ENCODE data around the gene GABARAPL2.
A peak's percentile ranks its signal among the peaks of the same experiment; 100 is the strongest.

Gene GABARAPL2

GRCh38 chr16:75559564-75560372 is 6.4 kb upstream of the GABARAPL2 start:
- Histone ChIP-seq H2BK15ac (ENCODE audit: low read depth, poor library complexity, severe bottlenecking) (no peak overlapping the region), H2BK120ac (ENCODE audit: low read depth, low read length) (no peak overlapping the region), H3K79me1 (replicated peaks; ENCODE audit: low read length, poor library complexity, severe bottlenecking) (no peaks in the 10 kb centered on the region), H3K23ac (ENCODE audit: low read length in 2 of 2) (no peak overlapping the region), H3K14ac (ENCODE audit: low read length in 2 of 2) (no peak overlapping the region), H2BK5ac (ENCODE audit: low read depth, low read length, poor library complexity, severe bottlenecking) (no peak overlapping the region), H3K4me1 (ENCODE audit: control insufficient read depth, insufficient read depth, low read depth, low read length) (peaks cover 7% of the 10 kb centered on the region), H3K9me3 (ENCODE audit: control insufficient read depth, low read length) (no peaks in the 10 kb centered on the region), H3K9ac (ENCODE audit: low read length) (peak overlapping the region; percentile 59), H2BK12ac (ENCODE audit: low read length in 2 of 2) (no peak overlapping the region), H4K8ac (ENCODE audit: low read length) (no peak overlapping the region), H3K4me2 (ENCODE audit: low read length, poor library complexity, severe bottlenecking) (no peak overlapping the region), H3K18ac (ENCODE audit: low read depth in 1 of 2, low read length in 2 of 2) (peak overlapping the region in 1 of 2 experiments; percentile 62), H3K36me3 (ENCODE audit: control insufficient read depth in 1 of 2, insufficient read depth in 2 of 2, low read depth in 1 of 2, low read length in 2 of 2) (no peaks in the 10 kb centered on the region), H3K27ac (ENCODE audit: low read length, poor library complexity, severe bottlenecking) (no peak overlapping the region), H2AFZ (ENCODE audit: low read depth, low read length) (no peak overlapping the region), H4K91ac (ENCODE audit: low read length) (no peak overlapping the region), H3K4me3 (ENCODE audit: insufficient read depth in 1 of 2, low read depth in 1 of 2, low read length in 2 of 2) (peak overlapping the region in 1 of 2 experiments; percentile 53), H3K4ac (ENCODE audit: low read depth in 1 of 2, low read length in 2 of 2) (peak overlapping the region in 1 of 2 experiments; percentile 28), H3K27me3 (ENCODE audit: control insufficient read depth in 1 of 2, insufficient read depth in 1 of 2, low read length in 2 of 2) (peaks cover 0 to 20% of the 10 kb centered on the region in 2 experiments), H2AK5ac (ENCODE audit: low read length, severe bottlenecking) (no peak overlapping the region)
- DNase-seq, result peak; percentile 76
- WGBS, result 52% methylated on average over 9 of the region's 10 CpGs

GRCh38 chr16:75565640-75566039 is 539 bp upstream of the GABARAPL2 start:
- H3K4me3 ChIP-seq (ENCODE audit: insufficient read depth in 1 of 2, low read depth in 1 of 2, low read length in 2 of 2), result peak overlapping the region; percentile 89 to 99
- H3K4me2 ChIP-seq (ENCODE audit: low read length, poor library complexity, severe bottlenecking), result peak overlapping the region; percentile 97
- H4K91ac ChIP-seq (ENCODE audit: low read length), result no peak overlapping the region
- no peak overlapping the region for H2BK15ac ChIP-seq (ENCODE audit: low read depth, poor library complexity, severe bottlenecking)
- H3K79me1 ChIP-seq (replicated peaks; ENCODE audit: low read length, poor library complexity, severe bottlenecking), result peaks cover 30% of the 10 kb centered on the region
- peak overlapping the region; percentile 98 for H2AFZ ChIP-seq (ENCODE audit: low read depth, low read length)
- no peak overlapping the region for H2AK5ac ChIP-seq (ENCODE audit: low read length, severe bottlenecking)
- no peaks in the 10 kb centered on the region for H3K9me3 ChIP-seq (ENCODE audit: control insufficient read depth, low read length)
- no peak overlapping the region for H3K23ac ChIP-seq (ENCODE audit: low read length in 2 of 2)
- WGBS, result 16% methylated on average over 12 of the region's 15 CpGs
- H3K4ac ChIP-seq (ENCODE audit: low read depth in 1 of 2, low read length in 2 of 2), result peak overlapping the region in 1 of 2 experiments; percentile 30
- H2BK12ac ChIP-seq (ENCODE audit: low read length in 2 of 2), result peak overlapping the region; percentile 6 to 87
- H3K14ac ChIP-seq (ENCODE audit: low read length in 2 of 2), result peak overlapping the region in 1 of 2 experiments; percentile 9
- H4K8ac ChIP-seq (ENCODE audit: low read length), result peak overlapping the region; percentile 16
- H3K18ac ChIP-seq (ENCODE audit: low read depth in 1 of 2, low read length in 2 of 2), result peak overlapping the region; percentile 34 to 96
- DNase-seq, result no peak
- H3K27me3 ChIP-seq (ENCODE audit: control insufficient read depth in 1 of 2, insufficient read depth in 1 of 2, low read length in 2 of 2), result peaks cover 0 to 11% of the 10 kb centered on the region in 2 experiments
- H3K27ac ChIP-seq (ENCODE audit: low read length, poor library complexity, severe bottlenecking), result no peak overlapping the region
- peaks cover 6% of the 10 kb centered on the region for H3K4me1 ChIP-seq (ENCODE audit: control insufficient read depth, insufficient read depth, low read depth, low read length)
- H2BK120ac ChIP-seq (ENCODE audit: low read depth, low read length), result no peak overlapping the region
- peaks cover 17 to 32% of the 10 kb centered on the region in 2 experiments for H3K36me3 ChIP-seq (ENCODE audit: control insufficient read depth in 1 of 2, insufficient read depth in 2 of 2, low read depth in 1 of 2, low read length in 2 of 2)
- H3K9ac ChIP-seq (ENCODE audit: low read length), result peak overlapping the region; percentile 91
- H2BK5ac ChIP-seq (ENCODE audit: low read depth, low read length, poor library complexity, severe bottlenecking), result no peak overlapping the region

GRCh38 chr16:75566758-75567255 is 628 bp downstream of the GABARAPL2 start:
- peak overlapping the region in 1 of 2 experiments; percentile 82 for H3K14ac ChIP-seq (ENCODE audit: low read length in 2 of 2)
- peak; percentile 20 for DNase-seq
- peaks cover 24 to 44% of the 10 kb centered on the region in 2 experiments for H3K36me3 ChIP-seq (ENCODE audit: control insufficient read depth in 1 of 2, insufficient read depth in 2 of 2, low read depth in 1 of 2, low read length in 2 of 2)
- peak overlapping the region; percentile 40 to 89 for H3K4ac ChIP-seq (ENCODE audit: low read depth in 1 of 2, low read length in 2 of 2)
- H3K18ac ChIP-seq (ENCODE audit: low read depth in 1 of 2, low read length in 2 of 2), result peak overlapping the region; percentile 97 to 98
- H2AFZ ChIP-seq (ENCODE audit: low read depth, low read length), result peak overlapping the region; percentile 83
- H3K9me3 ChIP-seq (ENCODE audit: control insufficient read depth, low read length), result no peaks in the 10 kb centered on the region
- no peak overlapping the region for H2BK15ac ChIP-seq (ENCODE audit: low read depth, poor library complexity, severe bottlenecking)
- H2AK5ac ChIP-seq (ENCODE audit: low read length, severe bottlenecking), result no peak overlapping the region
- H3K4me2 ChIP-seq (ENCODE audit: low read length, poor library complexity, severe bottlenecking), result peak overlapping the region; percentile 95
- H2BK5ac ChIP-seq (ENCODE audit: low read depth, low read length, poor library complexity, severe bottlenecking), result no peak overlapping the region
- peak overlapping the region; percentile 67 for H2BK120ac ChIP-seq (ENCODE audit: low read depth, low read length)
- H3K4me1 ChIP-seq (ENCODE audit: control insufficient read depth, insufficient read depth, low read depth, low read length), result peaks cover 6% of the 10 kb centered on the region
- H3K27ac ChIP-seq (ENCODE audit: low read length, poor library complexity, severe bottlenecking), result no peak overlapping the region
- no peak overlapping the region for H4K8ac ChIP-seq (ENCODE audit: low read length)
- H3K79me1 ChIP-seq (replicated peaks; ENCODE audit: low read length, poor library complexity, severe bottlenecking), result peaks cover 37% of the 10 kb centered on the region
- 9% methylated on average over 29 of the region's 32 CpGs for WGBS
- H4K91ac ChIP-seq (ENCODE audit: low read length), result peak overlapping the region; percentile 87
- H3K23ac ChIP-seq (ENCODE audit: low read length in 2 of 2), result peak overlapping the region in 1 of 2 experiments; percentile 5
- H3K27me3 ChIP-seq (ENCODE audit: control insufficient read depth in 1 of 2, insufficient read depth in 1 of 2, low read length in 2 of 2), result peaks cover 0 to 11% of the 10 kb centered on the region in 2 experiments
- peak overlapping the region in 1 of 2 experiments; percentile 43 for H2BK12ac ChIP-seq (ENCODE audit: low read length in 2 of 2)
- peak overlapping the region; percentile 91 for H3K9ac ChIP-seq (ENCODE audit: low read length)
- peak overlapping the region; percentile 89 to 99 for H3K4me3 ChIP-seq (ENCODE audit: insufficient read depth in 1 of 2, low read depth in 1 of 2, low read length in 2 of 2)

GRCh38 chr16:75567911-75568310 is 1.7 kb downstream of the GABARAPL2 start:
- Histone ChIP-seq H3K4me3 (ENCODE audit: insufficient read depth in 1 of 2, low read depth in 1 of 2, low read length in 2 of 2) (no peak overlapping the region), H3K4me1 (ENCODE audit: control insufficient read depth, insufficient read depth, low read depth, low read length) (peaks cover 6% of the 10 kb centered on the region), H2BK5ac (ENCODE audit: low read depth, low read length, poor library complexity, severe bottlenecking) (no peak overlapping the region), H3K79me1 (replicated peaks; ENCODE audit: low read length, poor library complexity, severe bottlenecking) (peaks cover 47% of the 10 kb centered on the region), H4K8ac (ENCODE audit: low read length) (no peak overlapping the region), H3K4me2 (ENCODE audit: low read length, poor library complexity, severe bottlenecking) (no peak overlapping the region), H3K9me3 (ENCODE audit: control insufficient read depth, low read length) (no peaks in the 10 kb centered on the region), H3K18ac (ENCODE audit: low read depth in 1 of 2, low read length in 2 of 2) (no peak overlapping the region), H2BK15ac (ENCODE audit: low read depth, poor library complexity, severe bottlenecking) (no peak overlapping the region), H2BK120ac (ENCODE audit: low read depth, low read length) (no peak overlapping the region), H3K9ac (ENCODE audit: low read length) (peak overlapping the region; percentile 91), H3K14ac (ENCODE audit: low read length in 2 of 2) (no peak overlapping the region), H2BK12ac (ENCODE audit: low read length in 2 of 2) (no peak overlapping the region), H3K27me3 (ENCODE audit: control insufficient read depth in 1 of 2, insufficient read depth in 1 of 2, low read length in 2 of 2) (peaks cover 0 to 6% of the 10 kb centered on the region in 2 experiments), H3K23ac (ENCODE audit: low read length in 2 of 2) (no peak overlapping the region), H4K91ac (ENCODE audit: low read length) (no peak overlapping the region), H3K4ac (ENCODE audit: low read depth in 1 of 2, low read length in 2 of 2) (no peak overlapping the region), H2AFZ (ENCODE audit: low read depth, low read length) (no peak overlapping the region), H2AK5ac (ENCODE audit: low read length, severe bottlenecking) (no peak overlapping the region), H3K36me3 (ENCODE audit: control insufficient read depth in 1 of 2, insufficient read depth in 2 of 2, low read depth in 1 of 2, low read length in 2 of 2) (peaks cover 34 to 55% of the 10 kb centered on the region in 2 experiments), H3K27ac (ENCODE audit: low read length, poor library complexity, severe bottlenecking) (no peak overlapping the region)
- WGBS, result 96% methylated on average over 4 of the region's 4 CpGs
- no peak for DNase-seq
